GM12878 (cell line): ENCODE measurements around the gene HRCT1. TPM values are rescaled to one million over a fixed set of nuclear protein-coding genes. Genes with fewer than 3 reads are reported as not detected.

ENCODE experiments used
- ATAC-seq: fragments of 200-7000 bp; cut with Tn5 transposase; 3 replicates; pipeline ENCODE4 v1.9.1; 2020; ENCODE audit warnings: mild to moderate bottlenecking, moderate library complexity
- BruUV-seq: library from RNA; stranded (reverse); fragments of 400-500 nt; replicated peaks from 2 replicates; lab custom pipeline; 2021; lab: Mats Ljungman, UMichigan
- CTCF ChIA-PET: fragments of 300-600 bp; sonication (Branson Sonifier 250); formaldehyde crosslinking; extraction: SDS; loops from one replicate; lab custom pipeline; 2021; ENCODE audit warnings: inconsistent platforms; lab: Yijun Ruan, JAX
- POLR2A ChIA-PET: fragments of 350-600 bp; formaldehyde crosslinking; extraction: SDS; loops from one replicate; lab custom pipeline; 2021; ENCODE audit warnings: inconsistent platforms; lab: Charles Lee
- RAD21 ChIA-PET: fragments of 300-600 bp; sonication (Branson Sonifier 250); formaldehyde crosslinking; loops from one replicate; lab custom pipeline; 2023; ENCODE audit warnings: antibody characterized with exemption; ENCODE audit not compliant: unreplicated experiment; lab: Charles Lee
- SMC1A ChIA-PET: fragments of 300-600 bp; sonication (Branson Sonifier 250); formaldehyde crosslinking; loops from one replicate; lab custom pipeline; 2023; ENCODE audit not compliant: unreplicated experiment, uncharacterized antibody; lab: Charles Lee
- DNase-seq: peaks from one replicate; pipeline ENCODE4 v3.0.0-alpha.2; 2011; ENCODE audit warnings: low read depth, low spot score
- FAIRE-seq: peaks from 3 replicates; lab custom pipeline; 2011; peaks lifted over from hg19 to GRCh38; lab: Jason Lieb, UNC
- H2AFZ ChIP-seq: 2 replicates; pipeline ENCODE4 v1.6.0; 2011; ENCODE audit warnings: low read depth, low read length, control low read depth; ENCODE audit not compliant: control insufficient read depth
- H3K27ac ChIP-seq: 2 replicates; pipeline ENCODE4 v1.5.1; 2011; ENCODE audit warnings: control low read depth; ENCODE audit not compliant: control insufficient read depth, insufficient read depth
- H3K27me3 ChIP-seq, 2 experiments: replicated peaks in 1 of 2; 2 replicates each; pipeline versions ENCODE4 v1.6.0 to v1.6.1; 2011; ENCODE audit warnings: low read length in 1 of 2; ENCODE audit not compliant: control insufficient read depth in 2 of 2, insufficient read depth in 2 of 2
- H3K36me3 ChIP-seq, 2 experiments: 2 replicates each; pipeline ENCODE4 v1.5.1; 2011; ENCODE audit warnings: low read length in 1 of 2; ENCODE audit not compliant: control insufficient read depth in 2 of 2, insufficient read depth in 2 of 2
- H3K4me1 ChIP-seq: 2 replicates; pipeline ENCODE4 v1.6.1; 2011; ENCODE audit warnings: mild to moderate bottlenecking, low read length, moderate library complexity, mixed read lengths; ENCODE audit not compliant: control insufficient read depth, insufficient read depth
- H3K4me2 ChIP-seq: 2 replicates; pipeline ENCODE4 v1.6.0; 2011; ENCODE audit warnings: control low read depth; ENCODE audit not compliant: control insufficient read depth, insufficient read depth
- H3K4me3 ChIP-seq: fragments of 200-600 bp; sonication (generic); 2 replicates; pipeline ENCODE4 v1.5.1; 2016
- H3K79me2 ChIP-seq: 2 replicates; pipeline ENCODE4 v1.6.0; 2011; ENCODE audit warnings: low read length; ENCODE audit not compliant: control insufficient read depth, insufficient read depth
- H3K9ac ChIP-seq: 2 replicates; pipeline ENCODE4 v1.8.0; 2011; ENCODE audit warnings: low read length, control low read depth, mixed read lengths; ENCODE audit not compliant: control insufficient read depth, insufficient read depth
- H3K9me3 ChIP-seq: replicated peaks from 3 replicates; pipeline ENCODE4 v1.5.1; 2011; ENCODE audit warnings: mild to moderate bottlenecking, low read length; ENCODE audit not compliant: control insufficient read depth, insufficient read depth
- H4K20me1 ChIP-seq: 2 replicates; pipeline ENCODE4 v1.6.0; 2011; ENCODE audit not compliant: control insufficient read depth, insufficient read depth
- CUX1 ChIP-seq: IDR thresholded peaks from 2 replicates; pipeline ENCODE4 v1.6.1; 2012; ENCODE audit warnings: improper control_type of control experiment, low read depth, low read length; ENCODE audit not compliant: insufficient replicate concordance
- HCFC1 ChIP-seq: fragments of 150-350 bp; IDR thresholded peaks from 2 replicates; pipeline ENCODE4 v1.6.1; 2014; ENCODE audit warnings: low read length
- KAT2A ChIP-seq: conservative IDR thresholded peaks from 2 replicates; pipeline ENCODE4 v1.6.1; 2011; ENCODE audit warnings: low read depth, low read length; ENCODE audit not compliant: control insufficient read depth
- MTA2 ChIP-seq: fragments of 450-650 bp; IDR thresholded peaks from 2 replicates; pipeline ENCODE4 v1.6.1; 2016; ENCODE audit warnings: low read depth, mild to moderate bottlenecking, moderate library complexity
- STAT1 ChIP-seq: fragments of 450-650 bp; conservative IDR thresholded peaks from 2 replicates; pipeline ENCODE4 v1.6.1; 2014; ENCODE audit warnings: antibody characterized with exemption, mild to moderate bottlenecking
- WGBS: methylation state at CpG from one replicate; pipeline ENCODE4 v1.1.6; 2016; ENCODE audit warnings: low lambda C conversion rate; ENCODE audit not compliant: insufficient replicate concordance, insufficient coverage; ENCODE audit errors: missing lambda C conversion rate; 5-methylcytosine and 5-hydroxymethylcytosine counted together
- in situ Hi-C: fragments of 300-500 bp; cut with MboI; formaldehyde crosslinking; loops from 9 replicates; pipeline ENCODE4 v1.14.3; 2018; ENCODE audit warnings: mixed read lengths
- intact Hi-C: fragments of 100-400 bp; cut with micrococcal nuclease; formaldehyde crosslinking; loops from one replicate; pipeline ENCODE4 v1.14.2; 2022; ENCODE audit not compliant: unreplicated experiment
- polyA plus RNA-seq, 11 experiments: library from polyadenylated mRNA; depleted of rRNA in 4 of 11; unstranded in 6 of 11; stranded (reverse) in 5 of 11; fragments of >200 nt; fragmentation: Nextera tagmentation in 4 of 11; fragmentation: Illumina TruSeq in 1 of 11; extraction: Ambion mirVana in 4 of 11; extraction: Trizol in 1 of 11; gene quantifications; 1 replicate in 1 of 11; 2 replicates in 10 of 11; pipeline versions ENCODE4 v1.2.1 to v1.2.3, GENCODE V29; 2011 to 2016; ENCODE audit warnings: inconsistent platforms in 2 of 11, missing spikeins in 2 of 11, low read depth in 1 of 11
- total RNA-seq, 4 experiments: library from RNA; depleted of rRNA in 3 of 4; stranded (reverse); fragments of >200 nt in 3 of 4; fragmentation: Illumina TruSeq in 1 of 4; extraction: Trizol in 1 of 4; gene quantifications; 2 replicates each; pipeline versions ENCODE4 v1.2.1 to v1.2.3, GENCODE V29; 2013 to 2021
- TF ChIP-seq, protein P1 (sequence below): IDR thresholded peaks from 2 replicates; pipeline ENCODE4 v1.6.1; 2012; ENCODE audit warnings: low read length, inconsistent platforms

The HRCT1 gene
- total and polyA plus RNA-seq, 10 of the 15 experiments (the other 5 are each of a cell fraction or from before 2014, with no cell fraction given) = not detected

GRCh38 chr9:35870351-35870923 is 35.6 kb upstream of the HRCT1 start, which contains the start of gene OR13J1:
Gene OR13J1 (minus strand): TSS chr9:35870401. CDS start chr9:35870401, 0 bp downstream.
- DNase-seq (no peak), FAIRE-seq (no peak)
- CTCF ChIA-PET = interaction anchor here (1.1 to 2.7 kb wide), 2 partner anchors 11 to 33 kb away, joined by 4 to 19 read pairs; no protein-coding TSS in a partner anchor

More at GRCh38 chr9:35870351-35870923, 35.6 kb upstream of the HRCT1 start, which contains the start of gene OR13J1:
- BruUV-seq = no TSS peak
- no peaks in the 10 kb centered on the region for H3K36me3 ChIP-seq
- RAD21 ChIA-PET = no interaction called here
- no peaks in the 10 kb centered on the region for H3K79me2 ChIP-seq
- POLR2A ChIA-PET = no interaction called here
- WGBS = 70% methylated on average over 8 of the region's 8 CpGs
- no peak within 1 kb of the TSS for H3K9ac ChIP-seq
- no peaks in the 10 kb centered on the region for H3K9me3 ChIP-seq
- H4K20me1 ChIP-seq = no peaks in the 10 kb centered on the region
- H2AFZ ChIP-seq = no peak within 1 kb of the TSS
- SMC1A ChIA-PET = interaction anchor here (0.8 kb wide), 1 partner anchor 12 kb away, joined by 3 read pairs; no protein-coding TSS in a partner anchor
- in situ Hi-C loops = no loop called here
- intact Hi-C loops = no loop called here
- no peak within 1 kb of the TSS for H3K4me2 ChIP-seq
- H3K27me3 ChIP-seq = no peaks in the 10 kb centered on the region
- TF ChIP-seq HCFC1 (no peak), CUX1 (no peak), KAT2A (no peak), STAT1 (no peak), MTA2 (no peak)
- TF ChIP-seq, protein P1, sequence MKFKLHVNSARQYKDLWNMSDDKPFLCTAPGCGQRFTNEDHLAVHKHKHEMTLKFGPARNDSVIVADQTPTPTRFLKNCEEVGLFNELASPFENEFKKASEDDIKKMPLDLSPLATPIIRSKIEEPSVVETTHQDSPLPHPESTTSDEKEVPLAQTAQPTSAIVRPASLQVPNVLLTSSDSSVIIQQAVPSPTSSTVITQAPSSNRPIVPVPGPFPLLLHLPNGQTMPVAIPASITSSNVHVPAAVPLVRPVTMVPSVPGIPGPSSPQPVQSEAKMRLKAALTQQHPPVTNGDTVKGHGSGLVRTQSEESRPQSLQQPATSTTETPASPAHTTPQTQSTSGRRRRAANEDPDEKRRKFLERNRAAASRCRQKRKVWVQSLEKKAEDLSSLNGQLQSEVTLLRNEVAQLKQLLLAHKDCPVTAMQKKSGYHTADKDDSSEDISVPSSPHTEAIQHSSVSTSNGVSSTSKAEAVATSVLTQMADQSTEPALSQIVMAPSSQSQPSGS = no peak
- no peaks in the 10 kb centered on the region for H3K4me1 ChIP-seq
- no peak for ATAC-seq
- H3K27ac ChIP-seq = no peak within 1 kb of the TSS
- no peak within 1 kb of the TSS for H3K4me3 ChIP-seq
